SK-N-SH treated with all-trans-retinoic acid at 6 μM for 48 hours (cell line): ENCODE measurements around the gene PVALEF.

Experiments used
- ATAC-seq: fragments of 200-7000 bp; cut with Tn5 transposase; 3 replicates; pipeline ENCODE4 v1.9.1; 2020; ENCODE audit warnings: mild to moderate bottlenecking, moderate library complexity
- ARNTL ChIP-seq: fragments of 450-650 bp; formaldehyde crosslinking; IDR thresholded peaks from 2 replicates; pipeline ENCODE4 v1.5.0; 2020; ENCODE audit warnings: low read depth, mild to moderate bottlenecking, moderate library complexity, borderline replicate concordance
- CREB5 ChIP-seq: fragments of 250-450 bp; sonication (Bioruptor Pico); IDR thresholded peaks from 2 replicates; pipeline ENCODE4 v1.5.1; 2020; ENCODE audit warnings: low read depth, mild to moderate bottlenecking, moderate library complexity
- CSDC2 ChIP-seq: fragments of 250-450 bp; sonication (Bioruptor Pico); IDR thresholded peaks from 2 replicates; pipeline ENCODE4 v1.5.0; 2020; ENCODE audit warnings: mild to moderate bottlenecking, moderate library complexity
- CSRNP3 ChIP-seq: fragments of 250-450 bp; sonication (Bioruptor Pico); IDR thresholded peaks from 2 replicates; pipeline ENCODE4 v1.5.1; 2021; ENCODE audit warnings: mild to moderate bottlenecking, moderate library complexity
- ESRRG ChIP-seq: fragments of 250-450 bp; sonication (Bioruptor Pico); IDR thresholded peaks from 2 replicates; pipeline ENCODE4 v1.6.1; 2021; ENCODE audit warnings: mild to moderate bottlenecking
- GLIS3 ChIP-seq: fragments of 250-450 bp; sonication (Bioruptor Pico); IDR thresholded peaks from 2 replicates; pipeline ENCODE4 v1.5.0; 2020; ENCODE audit warnings: mild to moderate bottlenecking, moderate library complexity
- ISL1 ChIP-seq: fragments of 250-450 bp; sonication (Bioruptor Pico); IDR thresholded peaks from 2 replicates; pipeline ENCODE4 v2.1.2; 2022; ENCODE audit warnings: mild to moderate bottlenecking, moderate library complexity
- OSR1 ChIP-seq: fragments of 250-450 bp; sonication (Bioruptor Pico); IDR thresholded peaks from 2 replicates; pipeline ENCODE4 v1.8.0; 2022; ENCODE audit warnings: moderate library complexity, mild to moderate bottlenecking, inconsistent platforms
- POU6F1 ChIP-seq: fragments of 250-450 bp; sonication (Bioruptor Pico); IDR thresholded peaks from 2 replicates; pipeline ENCODE4 v1.8.0; 2021; ENCODE audit warnings: low read depth, mild to moderate bottlenecking, moderate library complexity, borderline replicate concordance
- PPARA ChIP-seq: fragments of 250-450 bp; sonication (Bioruptor Pico); IDR thresholded peaks from 2 replicates; pipeline ENCODE4 v1.5.0; 2020; ENCODE audit warnings: mild to moderate bottlenecking, borderline replicate concordance
- RARB ChIP-seq: fragments of 250-450 bp; sonication (Bioruptor Pico); IDR thresholded peaks from 2 replicates; pipeline ENCODE4 v1.8.0; 2021; ENCODE audit warnings: mild to moderate bottlenecking, moderate library complexity
- SNAI2 ChIP-seq: fragments of 250-450 bp; sonication (Bioruptor Pico); IDR thresholded peaks from 2 replicates; pipeline ENCODE4 v1.5.0; 2020; ENCODE audit warnings: mild to moderate bottlenecking, moderate library complexity
- TCF4 ChIP-seq: fragments of 250-450 bp; sonication (Bioruptor Pico); IDR thresholded peaks from 2 replicates; pipeline ENCODE4 v1.8.0; 2021; ENCODE audit warnings: mild to moderate bottlenecking, moderate library complexity, borderline replicate concordance
- TOX ChIP-seq: fragments of 250-450 bp; sonication (Bioruptor Pico); IDR thresholded peaks from 2 replicates; pipeline ENCODE4 v1.8.0; 2021; ENCODE audit warnings: mild to moderate bottlenecking, moderate library complexity, borderline replicate concordance
- TSHZ2 ChIP-seq: fragments of 250-450 bp; sonication (Bioruptor Pico); IDR thresholded peaks from 2 replicates; pipeline ENCODE4 v1.5.0; 2020; ENCODE audit warnings: mild to moderate bottlenecking, moderate library complexity
- ZC3H10 ChIP-seq: fragments of 250-450 bp; sonication (Bioruptor Pico); IDR thresholded peaks from 2 replicates; pipeline ENCODE4 v1.5.1; 2021; ENCODE audit warnings: mild to moderate bottlenecking, moderate library complexity
- ZFP3 ChIP-seq: fragments of 250-450 bp; sonication (Bioruptor Pico); IDR thresholded peaks from 2 replicates; pipeline ENCODE4 v1.5.0; 2020; ENCODE audit warnings: mild to moderate bottlenecking, moderate library complexity
- ZFP30 ChIP-seq: fragments of 450-650 bp; formaldehyde crosslinking; IDR thresholded peaks from 2 replicates; pipeline ENCODE4 v1.5.0; 2022; ENCODE audit warnings: mild to moderate bottlenecking, moderate library complexity
- ZNF70 ChIP-seq: fragments of 450-650 bp; formaldehyde crosslinking; IDR thresholded peaks from 2 replicates; pipeline ENCODE4 v1.5.0; 2020; ENCODE audit warnings: mild to moderate bottlenecking, moderate library complexity
- ZNF8 ChIP-seq: fragments of 450-650 bp; formaldehyde crosslinking; IDR thresholded peaks from 2 replicates; pipeline ENCODE4 v1.5.0; 2020; ENCODE audit warnings: mild to moderate bottlenecking, moderate library complexity

Gene PVALEF

GRCh38 chr17:81163051-81163695 lies 2.1 kb upstream of the PVALEF start:
- ATAC-seq: no peak

GRCh38 chr17:81163703-81164370 lies 1.5 kb upstream of the PVALEF start:
- no peak for ATAC-seq
- no peak for TF ChIP-seq ESRRG (CRISPR knock-in tag)
- no peak for TF ChIP-seq SNAI2 (CRISPR knock-in tag)
- no peak for TF ChIP-seq ZFP3 (CRISPR knock-in tag)
- no peak for TF ChIP-seq GLIS3
- TF ChIP-seq ZC3H10 (CRISPR knock-in tag): no peak
- TF ChIP-seq, all 23 proteins: peak for 0

More at GRCh38 chr17:81163051-81163695, 2.1 kb upstream of the PVALEF start:
- TF ChIP-seq RARB (CRISPR knock-in tag): no peak
- TF ChIP-seq ZFP30: no peak
- no peak for TF ChIP-seq POU6F1 (CRISPR knock-in tag)
- TF ChIP-seq SNAI2 (CRISPR knock-in tag): no peak
- TF ChIP-seq ZNF70 (CRISPR knock-in tag): no peak
- no peak for TF ChIP-seq TSHZ2 (CRISPR knock-in tag)
- no peak for TF ChIP-seq CSRNP3 (CRISPR knock-in tag)
- TF ChIP-seq ISL1 (CRISPR knock-in tag): no peak
- no peak for TF ChIP-seq TOX (CRISPR knock-in tag)
- TF ChIP-seq TCF4 (CRISPR knock-in tag): no peak
- no peak for TF ChIP-seq ESRRG (CRISPR knock-in tag)
- no peak for TF ChIP-seq ZNF8 (CRISPR knock-in tag)
- TF ChIP-seq ZC3H10 (CRISPR knock-in tag): no peak
- no peak for TF ChIP-seq OSR1 (CRISPR knock-in tag)

GRCh38 chr17:81164371-81165245 lies 699 bp upstream of the PVALEF start:
- TF ChIP-seq ZC3H10 (CRISPR knock-in tag): no peak
- TF ChIP-seq ZFP3 (CRISPR knock-in tag): no peak
- TF ChIP-seq PPARA (CRISPR knock-in tag): no peak
- TF ChIP-seq CREB5 (CRISPR knock-in tag): no peak
- no peak for TF ChIP-seq ARNTL (CRISPR knock-in tag)
- no peak for TF ChIP-seq ZNF8 (CRISPR knock-in tag)
- TF ChIP-seq CSRNP3 (CRISPR knock-in tag): no peak
- TF ChIP-seq ZNF70 (CRISPR knock-in tag): no peak
- TF ChIP-seq GLIS3: no peak
- TF ChIP-seq CSDC2: no peak
- ATAC-seq: peak; percentile 12
